Measurements from ENCODE around the gene DENND5B. TPM values are rescaled to one million over a fixed set of nuclear protein-coding genes. Genes with fewer than 3 reads are reported as not detected.
"Not testable (repeated sequence)": the region's sequence is repeated elsewhere in the genome, so short reads cannot be mapped to it uniquely, and the experiment has no call there.

The DENND5B gene
- total and polyA plus RNA-seq, 10 of the 15 experiments (the other 5 are each of a cell fraction or from before 2014, with no cell fraction given) = 0.39 to 32.5 (median 20.6) TPM

DNA sequence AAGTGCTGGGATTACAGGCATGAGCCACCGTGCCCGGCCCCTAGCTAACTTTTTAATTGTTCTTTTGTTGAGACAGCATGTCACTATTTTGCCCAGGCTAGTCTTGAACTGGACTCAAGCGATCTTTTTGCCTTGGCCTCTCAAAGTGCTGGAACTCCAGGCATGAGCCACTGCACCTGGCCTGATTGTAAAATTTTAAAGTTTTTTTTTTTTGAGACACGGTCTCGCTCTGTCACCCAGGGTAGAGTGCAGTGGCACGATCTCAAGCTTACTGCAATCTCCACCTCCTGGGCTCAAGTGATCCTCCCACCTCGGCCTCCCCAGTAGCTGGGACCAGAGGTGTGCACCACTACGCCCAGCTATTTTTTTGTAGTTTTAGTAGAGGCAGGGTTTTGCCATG is 185.9 kb downstream of the DENND5B start (continued):
- TF ChIP-seq, protein P1, sequence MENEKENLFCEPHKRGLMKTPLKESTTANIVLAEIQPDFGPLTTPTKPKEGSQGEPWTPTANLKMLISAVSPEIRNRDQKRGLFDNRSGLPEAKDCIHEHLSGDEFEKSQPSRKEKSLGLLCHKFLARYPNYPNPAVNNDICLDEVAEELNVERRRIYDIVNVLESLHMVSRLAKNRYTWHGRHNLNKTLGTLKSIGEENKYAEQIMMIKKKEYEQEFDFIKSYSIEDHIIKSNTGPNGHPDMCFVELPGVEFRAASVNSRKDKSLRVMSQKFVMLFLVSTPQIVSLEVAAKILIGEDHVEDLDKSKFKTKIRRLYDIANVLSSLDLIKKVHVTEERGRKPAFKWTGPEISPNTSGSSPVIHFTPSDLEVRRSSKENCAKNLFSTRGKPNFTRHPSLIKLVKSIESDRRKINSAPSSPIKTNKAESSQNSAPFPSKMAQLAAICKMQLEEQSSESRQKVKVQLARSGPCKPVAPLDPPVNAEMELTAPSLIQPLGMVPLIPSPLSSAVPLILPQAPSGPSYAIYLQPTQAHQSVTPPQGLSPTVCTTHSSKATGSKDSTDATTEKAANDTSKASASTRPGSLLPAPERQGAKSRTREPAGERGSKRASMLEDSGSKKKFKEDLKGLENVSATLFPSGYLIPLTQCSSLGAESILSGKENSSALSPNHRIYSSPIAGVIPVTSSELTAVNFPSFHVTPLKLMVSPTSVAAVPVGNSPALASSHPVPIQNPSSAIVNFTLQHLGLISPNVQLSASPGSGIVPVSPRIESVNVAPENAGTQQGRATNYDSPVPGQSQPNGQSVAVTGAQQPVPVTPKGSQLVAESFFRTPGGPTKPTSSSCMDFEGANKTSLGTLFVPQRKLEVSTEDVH (IDR thresholded peaks at IDR 0.05; ENCODE audit: low read depth, partially characterized antibody) = no peak
- TF ChIP-seq YBX1 (IDR thresholded peaks at IDR 0.05) = no peak
- TF ChIP-seq MLLT1 (IDR thresholded peaks at IDR 0.05) = no peak

DNA sequence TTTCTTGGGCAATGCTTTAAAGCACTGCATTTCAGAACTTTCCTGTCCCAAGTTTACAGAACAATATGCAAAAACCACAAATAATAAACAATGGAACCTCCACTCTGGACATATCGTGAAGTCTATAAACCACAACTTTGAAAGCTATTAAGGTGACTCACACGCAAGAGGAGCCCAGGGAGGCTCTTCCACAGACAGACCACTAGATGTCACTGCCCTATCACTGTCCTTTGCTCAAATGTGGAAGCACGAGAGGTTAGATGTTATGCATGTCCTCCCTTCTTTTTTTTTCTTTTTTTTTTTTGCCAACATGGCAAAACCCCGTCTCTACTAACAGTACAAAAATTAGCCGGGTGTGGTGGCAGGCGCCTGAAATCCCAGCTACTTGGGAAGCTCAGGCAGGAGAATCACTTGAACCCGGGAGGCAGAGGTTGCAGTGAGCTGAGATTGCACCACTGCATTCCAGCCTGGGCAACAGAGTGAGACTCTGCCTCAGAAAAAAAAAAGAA is 187.8 kb downstream of the DENND5B start:
- H3K79me2 ChIP-seq (ENCODE audit: control insufficient read depth, insufficient read depth, low read length); H3K4me3 ChIP-seq; H3K4me2 ChIP-seq (ENCODE audit: control insufficient read depth, insufficient read depth); BruUV-seq (replicated peaks); H4K20me1 ChIP-seq (ENCODE audit: control insufficient read depth, insufficient read depth); H3K9me3 ChIP-seq (replicated peaks; ENCODE audit: control insufficient read depth, insufficient read depth, low read length); H3K36me3 ChIP-seq (ENCODE audit: control insufficient read depth in 2 of 2, insufficient read depth in 2 of 2, low read length in 1 of 2); H3K27me3 ChIP-seq (replicated peaks in 1 of 2; ENCODE audit: control insufficient read depth in 2 of 2, insufficient read depth in 2 of 2, low read length in 1 of 2): not testable (repeated sequence)
- ChIA-PET CTCF (interaction anchor here (0.6 to 5.6 kb wide), 37 partner anchors 12 to 1054 kb away, joined by 3 to 54 read pairs (median 4); no protein-coding TSS in a partner anchor), POLR2A (interaction anchor here (0.5 to 0.7 kb wide), 2 partner anchors 9 to 202 kb away, joined by 3 to 4 read pairs; no protein-coding TSS in a partner anchor), SMC1A (ENCODE audit: uncharacterized antibody, unreplicated experiment) (interaction anchor here (0.6 to 5.2 kb wide), 17 partner anchors 18 to 1021 kb away, joined by 3 to 31 read pairs (median 3); no protein-coding TSS in a partner anchor), RAD21 (ENCODE audit: unreplicated experiment) (interaction anchor here (0.6 to 3.1 kb wide), 20 partner anchors 19 to 1227 kb away, joined by 3 to 21 read pairs (median 4); no protein-coding TSS in a partner anchor)
- H3K27ac ChIP-seq (ENCODE audit: control insufficient read depth, insufficient read depth) = peak overlapping the region; percentile 11; the same call in 1 of the 2 replicates
- H2AFZ ChIP-seq (ENCODE audit: control insufficient read depth, low read depth, low read length) = 0 out of 2 replicates have a peak overlapping the region, but pooled peaks have one; percentile 9
- peak; percentile 84 for DNase-seq (ENCODE audit: low read depth, low spot score)
- WGBS (ENCODE audit: insufficient coverage, insufficient replicate concordance, low lambda C conversion rate, missing lambda C conversion rate) = 1% methylated on average over 7 of the region's 7 CpGs
- H3K9ac ChIP-seq (ENCODE audit: control insufficient read depth, insufficient read depth, low read length) = 0 out of 2 replicates have a peak overlapping the region, but pooled peaks have one; percentile 35
- peak; percentile 93 for FAIRE-seq
- peaks cover 40% of the 10 kb centered on the region for H3K4me1 ChIP-seq (ENCODE audit: control insufficient read depth, insufficient read depth, low read length)
- intact Hi-C loops (cut with micrococcal nuclease; ENCODE audit: unreplicated experiment) (loop anchor here (1.0 to 10.0 kb wide), 4 partner anchors 233 to 662 kb away; no protein-coding TSS in a partner anchor), in situ Hi-C loops (cut with MboI) (loop anchor here (5.0 to 10.0 kb wide), 2 partner anchors 234 to 912 kb away; no protein-coding TSS in a partner anchor)
- ATAC-seq = peak; percentile 88
- peak; percentile 80 to 90 (median 90) for TF ChIP-seq CTCF (IDR thresholded peaks at IDR 0.05 in 2 of 3, conservative IDR thresholded peaks at IDR 0.05 in 1 of 3; ENCODE audit: control insufficient read depth in 2 of 3, extremely low read depth in 1 of 3, insufficient read depth in 1 of 3, low read depth in 3 of 3, low read length in 3 of 3)
- TF ChIP-seq ATF7 (IDR thresholded peaks at IDR 0.05; ENCODE audit: low read depth) = 0 out of 2 replicates have a peak, but pooled peaks have one; percentile 17
- peak; percentile 23; the same call in 1 of the 2 replicates for TF ChIP-seq CREM (IDR thresholded peaks at IDR 0.05; ENCODE audit: low read depth)
- peak; percentile 95 for TF ChIP-seq RAD21 (IDR thresholded peaks at IDR 0.05; ENCODE audit: insufficient read depth, low read depth, low read length)
- TF ChIP-seq IKZF1 (conservative IDR thresholded peaks at IDR 0.05) = peak; percentile 26; the same call in 1 of the 2 replicates
- TF ChIP-seq BCL11A (IDR thresholded peaks at IDR 0.05; ENCODE audit: low read depth, low read length) = peak; percentile 57; the same call in 1 of the 2 replicates
- peak in 1 of 2 experiments; percentile 38; a peak in 1 of 4 replicates for TF ChIP-seq IKZF2 (IDR thresholded peaks at IDR 0.05)
- peak; percentile 52; the same call in 1 of the 2 replicates for TF ChIP-seq NFIC (IDR thresholded peaks at IDR 0.05; ENCODE audit: low read depth, low read length)
- TF ChIP-seq MTA2 (IDR thresholded peaks at IDR 0.05; ENCODE audit: low read depth) = peak; percentile 32; the same call in 1 of the 2 replicates
- peak; percentile 59; the same call in 1 of the 2 replicates for TF ChIP-seq NBN (IDR thresholded peaks at IDR 0.05)
- 0 out of 2 replicates have a peak, but pooled peaks have one; percentile 30 for TF ChIP-seq DPF2 (IDR thresholded peaks at IDR 0.05)
- TF ChIP-seq ZNF384 (IDR thresholded peaks at IDR 0.05; ENCODE audit: borderline replicate concordance, low read depth, low read length) = peak; percentile 93
- TF ChIP-seq CBFB (IDR thresholded peaks at IDR 0.05; ENCODE audit: low read depth) = peak; percentile 67; the same call in 1 of the 2 replicates
- TF ChIP-seq RUNX3 (IDR thresholded peaks at IDR 0.05; ENCODE audit: low read length) = peak; percentile 93

Data from GM12878 (cell line).